Esophagus muscularis mucosa (tissue), 4 donors: Measurements from ENCODE around the gene MAFB. TPM values are rescaled to one million over a fixed set of nuclear protein-coding genes. Genes with fewer than 3 reads are reported as not detected.

Source experiments
- DNase-seq: peaks from one replicate; pipeline ENCODE4 v3.0.0-alpha.2; 2017; ENCODE audit errors: extremely low spot score
- H3K27ac ChIP-seq, 4 donors: fragments of 200-600 bp; sonication (generic); replicated peaks in 1 of 4; 1 replicate in 3 of 4; 2 replicates in 1 of 4; pipeline ENCODE4 v1.5.1; 2016 to 2019; ENCODE audit warnings: mild to moderate bottlenecking in 1 of 4
- H3K27me3 ChIP-seq, 4 donors: fragments of 200-600 bp; sonication (generic); one replicate each; pipeline versions ENCODE4 v1.5.1 to v1.6.0; 2016 to 2019
- H3K36me3 ChIP-seq, 4 donors: fragments of 200-600 bp; sonication (generic); one replicate each; pipeline ENCODE4 v1.5.1; 2016 to 2019
- H3K4me1 ChIP-seq, 4 donors: fragments of 200-600 bp; sonication (generic); one replicate each; pipeline ENCODE4 v1.5.1; 2016 to 2019
- H3K4me3 ChIP-seq, 4 donors: fragments of 200-600 bp; sonication (generic); 1 replicate in 2 of 4; 2 replicates in 2 of 4; pipeline ENCODE4 v1.5.1; 2016 to 2019; ENCODE audit warnings: mild to moderate bottlenecking in 4 of 4, moderate library complexity in 1 of 4
- H3K9me3 ChIP-seq, 4 donors: fragments of 200-600 bp; sonication (generic); 1 replicate in 3 of 4; 2 replicates in 1 of 4; pipeline ENCODE4 v1.5.1; 2016 to 2019
- EP300 ChIP-seq: sonication (generic); formaldehyde crosslinking; IDR thresholded peaks from one replicate; pipeline ENCODE4 v1.6.1; 2017; ENCODE audit warnings: antibody characterized with exemption
- POLR2A ChIP-seq: fragments of 450-650 bp; IDR thresholded peaks from one replicate; pipeline ENCODE4 v1.6.1; 2017; ENCODE audit warnings: antibody characterized with exemption, moderate library complexity, mild to moderate bottlenecking, low read depth
- POLR2AphosphoS5 ChIP-seq, 2 donors: sonication (generic); formaldehyde crosslinking; IDR thresholded peaks; one replicate each; pipeline ENCODE4 v1.6.1; 2017; ENCODE audit warnings: antibody characterized with exemption in 2 of 2
- WGBS: methylation state at CpG from one replicate; pipeline ENCODE4 v1.1.5; 2018; 5-methylcytosine and 5-hydroxymethylcytosine counted together
- intact Hi-C: fragments of 100-400 bp; cut with DNase I; formaldehyde crosslinking; loops from one replicate; pipeline ENCODE4 v1.15.1; 2023
- total RNA-seq, 4 donors: library from RNA; depleted of rRNA; stranded (reverse); fragments of >200 nt; gene quantifications; one replicate each; pipeline versions ENCODE4 v1.1.0 to v1.2.1, GENCODE V29; 2016
- TF ChIP-seq, protein P1 (sequence below), 3 experiments: fragments of 200-600 bp in 2 of 3; fragments of 450-650 bp in 1 of 3; sonication (generic) in 2 of 3; IDR thresholded peaks; one replicate each; pipeline ENCODE4 v1.5.1; 2017 to 2019; ENCODE audit warnings: antibody characterized with exemption in 3 of 3, mild to moderate bottlenecking in 2 of 3, moderate library complexity in 1 of 3

MAFB gene
- total RNA-seq, 4 donors from 2014 or later = 34.6 to 77.5 (median 37.3) TPM

DNA sequence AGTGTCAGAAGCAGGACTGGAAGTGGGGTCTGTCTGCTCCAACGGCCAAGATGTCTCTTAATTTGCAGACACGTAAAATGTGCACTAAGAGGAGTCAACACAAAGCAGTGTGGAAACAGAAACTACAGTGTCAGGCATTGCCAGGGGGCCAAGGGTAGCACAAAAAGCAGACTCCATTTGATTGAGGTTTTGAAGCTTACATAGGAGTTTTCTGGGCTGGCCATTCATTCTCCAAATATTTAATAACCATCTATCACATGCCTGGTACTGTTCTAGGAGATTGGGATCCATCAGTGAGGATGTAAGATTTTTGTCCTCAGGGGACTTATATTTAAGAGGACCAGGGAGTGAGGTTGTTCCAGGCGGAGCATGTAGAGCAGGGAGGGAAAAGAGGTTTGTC is 29.5 kb downstream of the MAFB start:
- Histone ChIP-seq H3K4me1 (no peaks in the 10 kb centered on the region), H3K27me3 (no peaks in the 10 kb centered on the region), H3K27ac (no peak overlapping the region), H3K9me3 (no peaks in the 10 kb centered on the region), H3K36me3 (no peaks in the 10 kb centered on the region), H3K4me3 (no peak overlapping the region)
- TF ChIP-seq POLR2A (no peak), EP300 (no peak), POLR2AphosphoS5 (IDR thresholded peaks at IDR 0.05) (no peak)
- TF ChIP-seq, protein P1, sequence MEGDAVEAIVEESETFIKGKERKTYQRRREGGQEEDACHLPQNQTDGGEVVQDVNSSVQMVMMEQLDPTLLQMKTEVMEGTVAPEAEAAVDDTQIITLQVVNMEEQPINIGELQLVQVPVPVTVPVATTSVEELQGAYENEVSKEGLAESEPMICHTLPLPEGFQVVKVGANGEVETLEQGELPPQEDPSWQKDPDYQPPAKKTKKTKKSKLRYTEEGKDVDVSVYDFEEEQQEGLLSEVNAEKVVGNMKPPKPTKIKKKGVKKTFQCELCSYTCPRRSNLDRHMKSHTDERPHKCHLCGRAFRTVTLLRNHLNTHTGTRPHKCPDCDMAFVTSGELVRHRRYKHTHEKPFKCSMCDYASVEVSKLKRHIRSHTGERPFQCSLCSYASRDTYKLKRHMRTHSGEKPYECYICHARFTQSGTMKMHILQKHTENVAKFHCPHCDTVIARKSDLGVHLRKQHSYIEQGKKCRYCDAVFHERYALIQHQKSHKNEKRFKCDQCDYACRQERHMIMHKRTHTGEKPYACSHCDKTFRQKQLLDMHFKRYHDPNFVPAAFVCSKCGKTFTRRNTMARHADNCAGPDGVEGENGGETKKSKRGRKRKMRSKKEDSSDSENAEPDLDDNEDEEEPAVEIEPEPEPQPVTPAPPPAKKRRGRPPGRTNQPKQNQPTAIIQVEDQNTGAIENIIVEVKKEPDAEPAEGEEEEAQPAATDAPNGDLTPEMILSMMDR (IDR thresholded peaks at IDR 0.05) = no peak
- WGBS = 95% methylated on average over 3 of the region's 3 CpGs
- DNase-seq = no peak
- intact Hi-C loops = no loop called here

DNA sequence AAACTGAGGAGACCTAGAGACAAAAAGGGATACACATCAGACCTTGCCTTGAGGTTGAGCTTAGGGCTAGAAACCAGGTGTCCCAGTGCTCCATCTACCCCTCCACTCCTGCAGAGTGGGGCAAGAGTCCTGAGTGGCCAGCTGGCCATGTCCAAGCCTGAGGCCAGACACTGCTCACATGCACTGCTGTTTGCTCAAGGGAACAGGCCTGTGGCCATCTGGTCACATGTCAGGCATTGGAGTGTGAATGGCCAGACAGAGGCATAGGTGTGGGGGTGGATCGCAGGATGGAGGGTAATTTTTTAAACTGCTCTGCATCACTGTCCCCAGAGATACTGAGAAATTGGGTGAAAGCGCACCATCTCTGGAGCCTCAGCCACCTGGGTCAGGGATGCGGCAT is 30.5 kb downstream of the MAFB start:
- intact Hi-C loops = no loop called here
- WGBS = 97% methylated on average over 3 of the region's 3 CpGs
- no peaks in the 10 kb centered on the region for H3K4me1 ChIP-seq
- H3K27ac ChIP-seq = no peak overlapping the region
- no peaks in the 10 kb centered on the region for H3K27me3 ChIP-seq
- no peaks in the 10 kb centered on the region for H3K9me3 ChIP-seq
- no peak overlapping the region for H3K4me3 ChIP-seq
- no peak for TF ChIP-seq POLR2A
- no peak for TF ChIP-seq EP300
- TF ChIP-seq, protein P1 (IDR thresholded peaks at IDR 0.05) = no peak
- no peak for TF ChIP-seq POLR2AphosphoS5 (IDR thresholded peaks at IDR 0.05)
- no peak for DNase-seq
- H3K36me3 ChIP-seq = no peaks in the 10 kb centered on the region

DNA sequence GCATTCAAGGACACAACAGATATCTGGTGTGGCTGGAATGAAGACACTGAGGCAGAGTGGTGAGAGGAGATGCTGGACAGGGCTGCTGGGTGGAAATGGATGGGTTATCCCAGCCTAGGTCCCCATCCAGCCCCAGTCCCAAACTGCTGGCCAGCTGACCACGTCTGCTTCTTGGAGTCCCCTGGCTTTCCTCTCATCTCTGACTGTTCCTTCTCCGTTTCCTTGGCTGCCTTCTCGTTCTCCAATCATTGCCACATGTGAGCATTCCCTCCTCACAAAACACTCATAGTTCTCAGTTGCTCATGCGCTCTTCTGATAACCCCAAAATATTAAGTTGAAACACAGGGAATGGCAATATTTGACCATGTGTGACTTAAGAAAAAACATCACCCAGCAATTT is 31.5 kb downstream of the MAFB start:
- DNase-seq = no peak
- H3K27ac ChIP-seq = no peak overlapping the region
- 59% methylated on average over 4 of the region's 4 CpGs for WGBS

DNA sequence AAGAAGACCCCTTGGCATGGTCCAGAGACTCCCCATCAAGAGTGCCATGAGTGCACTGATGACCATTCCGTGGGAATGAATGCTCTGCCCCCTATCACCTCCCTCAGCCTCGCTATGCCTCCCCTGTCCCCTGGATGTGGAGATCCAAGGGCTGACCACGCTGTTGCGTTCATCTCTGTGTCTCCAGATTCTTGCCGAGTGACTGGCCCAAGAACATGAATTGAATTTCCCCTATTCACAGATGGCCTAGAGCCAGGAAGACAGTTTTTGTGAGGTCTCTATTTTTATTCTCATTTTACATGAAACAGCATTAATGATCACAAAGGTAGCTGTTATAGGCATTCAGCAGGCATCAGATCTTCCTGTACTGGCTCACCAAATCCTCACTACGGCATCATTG is 33.6 kb downstream of the MAFB start:
- 94% methylated on average over 5 of the region's 6 CpGs for WGBS
- Histone ChIP-seq H3K36me3 (no peaks in the 10 kb centered on the region), H3K4me1 (peaks cover 0 to 3% (median 0%) of the 10 kb centered on the region in 4 donors), H3K4me3 (no peak overlapping the region), H3K9me3 (no peaks in the 10 kb centered on the region), H3K27ac (no peak overlapping the region), H3K27me3 (peaks cover 0 to 4% (median 0%) of the 10 kb centered on the region in 4 donors)
- TF ChIP-seq EP300 (no peak), POLR2AphosphoS5 (IDR thresholded peaks at IDR 0.05) (no peak), POLR2A (no peak)
- TF ChIP-seq, protein P1 (IDR thresholded peaks at IDR 0.05) = no peak
- DNase-seq = no peak
- intact Hi-C loops = no loop called here

More for the DNA sequence above, 31.5 kb downstream of the MAFB start:
- Histone ChIP-seq H3K4me3 (no peak overlapping the region), H3K36me3 (no peaks in the 10 kb centered on the region), H3K4me1 (no peaks in the 10 kb centered on the region), H3K9me3 (no peaks in the 10 kb centered on the region), H3K27me3 (peaks cover 0 to under 1% (median 0%) of the 10 kb centered on the region in 4 donors)
- intact Hi-C loops = no loop called here
- TF ChIP-seq EP300 (no peak), POLR2AphosphoS5 (IDR thresholded peaks at IDR 0.05) (no peak), POLR2A (no peak)
- TF ChIP-seq, protein P1 (IDR thresholded peaks at IDR 0.05) = no peak

DNA sequence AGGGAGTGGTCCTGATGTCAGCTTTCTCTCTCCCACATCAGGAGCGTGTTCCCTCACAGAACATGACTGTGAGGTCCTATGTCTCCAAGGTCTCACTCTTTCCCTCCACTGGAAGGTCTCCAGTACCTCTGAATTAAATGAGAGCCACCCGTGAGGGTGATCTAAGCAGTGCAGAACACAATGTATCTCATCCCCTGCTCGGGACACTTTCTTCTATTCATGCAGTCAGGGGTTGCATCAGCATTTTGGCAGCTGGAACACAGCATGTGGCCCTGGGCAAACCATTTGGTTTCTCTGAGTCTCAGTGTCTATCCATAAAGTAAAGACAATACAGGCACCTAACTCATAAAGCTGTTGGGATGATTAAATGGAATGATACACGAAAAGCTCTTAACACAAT is 34.2 kb downstream of the MAFB start:
- Histone ChIP-seq H3K4me1 (peaks cover 0 to 4% (median 0%) of the 10 kb centered on the region in 4 donors), H3K4me3 (no peak overlapping the region), H3K27me3 (peaks cover 0 to 4% (median 0%) of the 10 kb centered on the region in 4 donors), H3K9me3 (no peaks in the 10 kb centered on the region), H3K27ac (no peak overlapping the region), H3K36me3 (no peaks in the 10 kb centered on the region)
- intact Hi-C loops = no loop called here
- 67% methylated on average over 4 of the region's 4 CpGs for WGBS
- DNase-seq = no peak
- TF ChIP-seq EP300 (no peak), POLR2A (no peak), POLR2AphosphoS5 (IDR thresholded peaks at IDR 0.05) (peak in 1 of 2 donors; percentile 25)
- TF ChIP-seq, protein P1 (IDR thresholded peaks at IDR 0.05) = no peak
